ENCODE measurements around the gene SLC25A21. TPM values are rescaled to one million over a fixed set of nuclear protein-coding genes. Genes with fewer than 3 reads are reported as not detected.

Gene SLC25A21
- total and polyA plus RNA-seq, 10 donors: 0.06 to 1.1 (median 0.22) TPM; not detected in 2

- intact Hi-C loops (cut with DNase I; ENCODE audit: low total_unique reads): no loop called here
- H3K9me3 ChIP-seq: peaks cover 0 to 8% (median 0%) of the 10 kb centered on the region in 8 donors
- no peak overlapping the region for H3K4me3 ChIP-seq
- no peaks in the 10 kb centered on the region for H3K4me1 ChIP-seq
- no peaks in the 10 kb centered on the region for H3K36me3 ChIP-seq
- DNase-seq: no peak
- WGBS, 5 donors: 58 to 76% (median 69%) methylated on average over 3 of the region's 3 CpGs
- TF ChIP-seq CTCF (IDR thresholded peaks at IDR 0.05 in 8 of 11, conservative IDR thresholded peaks at IDR 0.05 in 3 of 11) (no peak), POLR2AphosphoS5 (IDR thresholded peaks at IDR 0.05) (no peak), POLR2A (IDR thresholded peaks at IDR 0.05) (no peak)
- no peak overlapping the region for H3K27ac ChIP-seq
- peaks cover 0 to 50% (median 8%) of the 10 kb centered on the region in 7 donors for H3K27me3 ChIP-seq (replicated peaks in 1 of 7)
Measured at GRCh38 chr14:36633580-36633979, 538.8 kb downstream of the SLC25A21 start.

Small RNA genes within 50 kb of the gene (microRNA-seq; reads per million reads assigned to microRNA genes)
- gene MIR4503: 0 reads per million in 3 donors

Small RNA genes within 50 kb of the gene (small RNA-seq; reads per million reads assigned to genes)
- 0 reads per million in 4 donors for gene MIR4503
- 0 reads per million in 4 donors for gene RNU6-273P

Other genes starting within 250 kb of the SLC25A21 start
- 10 to 100 TPM in 3 of 7 donors, 1 to 10 TPM in 4; 3.4 to 15.5 (median 9.0) TPM for gene MIPOL1, start 25.3 kb upstream of the SLC25A21 start, total RNA-seq
- 1 to 10 TPM in 1 of 3 donors, under 1 TPM in 2; 0.50 to 1.2 (median 0.65) TPM for gene MIPOL1, start 25.3 kb upstream of the SLC25A21 start, polyA plus RNA-seq